Epidermal melanocyte (primary cell): ENCODE measurements around the gene PRSS38.

Experiments used
- DNase-seq: peaks from one replicate; pipeline ENCODE4 v3.0.0; 2011; ENCODE audit warnings: low spot score; ENCODE audit not compliant: insufficient read length

The PRSS38 gene

GRCh38 chr1:227815468-227816409, at the start of gene PRSS38:
Gene PRSS38 (plus strand): TSS chr1:227815675. CDS start chr1:227815717, 42 bp downstream.
- DNase-seq, result no peak

DNA sequence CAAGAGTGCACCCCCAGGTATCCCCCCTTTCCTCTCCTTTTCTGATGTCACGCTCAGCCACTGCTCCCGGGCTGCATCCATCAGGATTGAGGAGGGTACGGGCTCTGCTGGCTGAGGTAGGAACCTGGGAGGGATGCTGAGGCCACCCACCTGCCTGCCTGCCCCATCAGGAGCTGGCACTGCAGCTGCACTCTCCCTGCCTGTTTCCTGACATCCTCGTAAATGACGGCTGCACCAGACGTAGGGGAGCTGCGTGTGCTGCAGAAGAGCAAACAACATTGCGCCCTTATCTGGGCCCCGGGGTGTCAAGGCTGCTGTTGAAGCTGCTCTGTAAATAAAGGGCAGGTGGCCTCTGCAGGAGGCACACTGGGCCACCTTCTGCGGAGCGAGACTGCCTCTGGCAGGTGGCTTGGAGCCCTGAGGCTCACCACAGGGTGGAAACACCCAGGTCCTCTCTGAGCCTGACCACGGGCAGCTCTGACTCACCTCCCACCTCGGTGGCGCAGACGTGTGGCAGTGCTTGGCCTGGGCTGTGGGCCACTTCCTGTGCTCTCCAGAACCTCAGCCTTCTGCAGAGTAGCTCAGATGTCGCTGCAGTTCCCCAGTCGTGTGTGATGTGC, 49.4 kb upstream of the PRSS38 start:
- no peak for DNase-seq

DNA sequence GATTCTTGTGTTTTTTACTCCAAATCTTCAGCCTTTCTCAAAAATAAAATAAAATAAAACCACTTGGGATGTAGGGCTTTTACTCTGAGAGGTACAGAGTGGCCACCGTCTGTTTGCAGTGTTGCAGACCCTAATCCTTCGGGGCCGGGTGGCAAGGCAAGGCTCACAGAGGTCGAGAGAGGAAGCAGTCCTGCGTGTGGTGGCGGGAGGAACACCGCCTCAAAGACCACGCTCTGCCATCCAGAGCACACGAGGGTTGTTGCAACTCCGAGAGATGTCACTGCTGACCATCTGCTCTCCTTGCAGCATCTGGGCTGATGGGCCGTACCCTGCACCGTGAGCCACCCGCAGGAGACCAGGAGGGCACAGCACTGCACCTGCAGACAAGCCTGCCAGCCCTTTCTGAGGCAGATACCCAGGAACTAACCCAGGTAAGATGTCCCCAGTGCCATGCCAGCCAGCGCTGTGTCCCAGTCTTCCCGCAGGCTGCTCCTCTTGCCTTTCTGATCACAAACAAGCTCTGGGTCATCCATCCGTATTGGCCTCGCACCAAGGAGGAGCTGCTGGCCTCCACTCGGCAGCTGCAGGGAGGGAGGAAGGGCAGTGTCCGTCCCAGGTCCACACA, 48.7 kb upstream of the PRSS38 start:
- no peak for DNase-seq

- DNase-seq, result no peak
These were observed 47.9 kb upstream of the PRSS38 start for GRCh38 chr1:227767401-227768124.

DNA sequence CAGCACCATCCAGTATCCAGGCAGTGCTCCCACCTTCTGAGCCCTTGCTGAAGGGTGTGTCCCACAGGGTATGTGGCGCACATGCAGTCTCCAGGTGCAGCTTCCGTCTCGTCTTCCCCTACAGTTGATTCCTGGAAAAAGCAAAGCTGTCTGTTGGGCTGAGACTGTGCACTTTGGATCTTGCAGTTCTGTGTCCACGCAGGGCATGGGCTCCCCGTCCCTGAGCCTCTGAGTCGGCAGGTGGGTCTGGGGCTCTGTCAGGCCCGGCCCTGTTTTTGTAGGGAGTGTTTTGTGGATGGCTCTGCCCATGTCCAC, 47.4 kb upstream of the PRSS38 start:
- DNase-seq, result no peak

DNA sequence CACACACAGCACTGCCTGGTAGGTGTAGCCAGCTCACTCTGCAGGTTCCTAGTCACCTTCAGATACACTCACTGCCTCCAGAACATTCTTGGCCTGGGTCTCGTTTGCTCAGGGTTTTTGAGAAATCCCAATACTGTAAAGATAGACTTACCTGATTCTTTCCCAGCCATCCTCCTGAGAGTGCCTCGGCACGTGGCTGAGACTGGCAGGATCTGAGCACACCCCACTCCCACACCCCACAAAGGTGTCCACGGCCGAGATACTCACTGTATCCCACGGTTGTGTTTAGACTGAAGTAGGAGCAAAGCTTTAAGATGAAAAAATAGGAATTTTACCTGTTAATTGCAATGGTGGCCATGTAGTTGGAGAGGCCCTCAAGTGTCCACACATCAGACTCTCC, 46.8 kb upstream of the PRSS38 start:
- DNase-seq, result no peak

DNA sequence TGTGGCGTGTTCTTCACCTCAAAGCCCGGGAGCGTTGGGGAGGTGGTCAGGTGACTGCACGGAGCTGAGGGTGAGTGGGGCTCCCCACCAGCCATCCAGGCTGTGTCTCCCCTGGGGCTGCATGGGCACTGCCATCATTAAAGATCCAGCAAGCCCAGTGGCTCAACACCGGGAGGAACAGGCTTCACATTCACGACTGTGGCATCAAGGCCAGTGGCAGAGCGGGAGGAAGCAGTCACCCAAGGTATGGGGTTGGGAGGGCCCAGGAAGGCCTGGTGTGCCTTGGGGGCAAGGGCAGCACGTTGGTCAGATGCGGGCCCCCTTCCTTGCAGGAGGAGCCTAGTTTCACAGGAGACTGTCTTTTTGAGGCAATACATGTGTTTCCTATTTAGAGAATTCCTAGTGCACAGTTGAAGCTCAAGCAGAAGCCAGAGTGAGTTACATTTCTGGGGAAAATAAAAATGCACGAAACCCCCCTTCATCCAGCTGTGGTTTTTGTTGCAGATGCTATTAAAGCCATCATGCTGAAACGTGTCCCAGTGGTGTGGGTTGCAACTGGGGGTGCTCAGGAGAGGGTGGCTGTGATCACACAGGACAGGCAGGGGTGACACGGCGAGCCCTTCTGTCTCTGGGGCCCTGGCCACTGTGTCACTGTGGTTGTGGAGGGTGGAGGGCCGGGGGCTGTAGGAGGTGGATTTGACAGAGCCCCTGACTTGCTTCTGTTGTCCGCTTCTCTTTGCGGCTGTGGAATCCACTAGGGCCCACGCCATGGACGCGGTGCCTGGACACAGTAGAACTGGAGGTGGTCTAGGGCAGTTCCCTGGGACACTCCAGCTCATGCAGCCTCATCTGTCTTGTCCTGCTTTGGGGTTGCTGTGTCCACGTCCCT, 46.2 kb upstream of the PRSS38 start:
- peak; percentile 28 for DNase-seq

GRCh38 chr1:227769936-227770494, 45.5 kb upstream of the PRSS38 start:
- no peak for DNase-seq

DNA sequence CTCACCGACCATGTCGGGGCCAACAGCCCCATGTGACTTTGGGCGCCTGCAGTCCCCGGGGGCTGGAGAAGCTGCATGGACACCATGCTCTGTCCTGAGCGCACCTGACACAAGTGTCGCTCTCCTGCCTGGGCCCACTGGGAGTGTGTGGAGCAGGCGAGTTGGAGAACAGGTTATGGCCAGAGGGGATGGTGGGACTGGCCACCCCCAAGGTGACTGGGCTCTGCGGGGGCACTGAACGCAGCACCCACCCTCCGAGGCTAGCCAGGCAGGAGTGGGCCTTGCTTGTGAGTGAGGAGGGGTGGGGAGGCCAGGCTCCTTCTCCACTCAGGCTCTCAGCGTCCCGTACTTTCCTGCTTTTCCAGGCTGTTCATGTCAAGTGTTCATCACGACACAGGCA, 44.7 kb upstream of the PRSS38 start:
- no peak for DNase-seq

DNA sequence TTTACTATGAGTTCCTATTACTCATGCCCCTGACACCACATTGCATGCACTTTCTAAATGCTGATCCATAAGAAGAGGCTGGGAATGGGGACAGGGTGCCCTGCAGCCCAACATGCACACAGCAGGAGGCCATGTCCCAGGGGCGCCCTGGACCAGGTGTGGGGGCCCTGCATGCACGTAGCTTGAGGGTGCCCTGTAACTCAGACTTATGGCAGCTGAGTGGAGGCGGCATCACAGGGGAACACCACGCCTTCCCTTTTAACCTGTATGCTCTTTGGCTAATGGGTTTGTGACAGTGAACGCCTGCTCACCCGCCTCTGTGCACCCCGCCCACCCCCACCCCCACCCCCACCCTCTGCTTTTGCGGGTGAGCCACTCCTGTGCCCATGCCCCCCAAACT, 44.1 kb upstream of the PRSS38 start:
- DNase-seq, result no peak

GRCh38 chr1:227771771-227772170, 43.7 kb upstream of the PRSS38 start:
- no peak for DNase-seq

DNA sequence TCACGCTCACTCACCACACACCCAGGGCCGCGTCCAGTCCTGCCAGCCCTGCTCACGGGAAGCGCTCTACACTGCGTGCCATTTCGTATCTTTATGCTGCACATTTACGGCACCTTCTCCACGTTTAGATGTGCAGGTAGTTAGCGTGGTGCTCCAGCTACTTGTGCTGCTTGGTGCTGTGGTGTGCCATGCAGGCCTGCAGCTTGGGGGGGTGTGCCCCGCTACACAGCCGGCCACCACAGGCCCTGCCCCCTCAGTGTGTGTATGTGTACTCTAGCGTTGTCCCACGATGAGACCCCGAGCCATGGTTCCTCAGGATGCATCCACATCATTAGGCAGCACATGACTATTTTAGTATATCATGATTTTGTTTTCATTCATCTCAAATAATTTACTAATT, 41.9 kb upstream of the PRSS38 start:
- no peak for DNase-seq

DNA sequence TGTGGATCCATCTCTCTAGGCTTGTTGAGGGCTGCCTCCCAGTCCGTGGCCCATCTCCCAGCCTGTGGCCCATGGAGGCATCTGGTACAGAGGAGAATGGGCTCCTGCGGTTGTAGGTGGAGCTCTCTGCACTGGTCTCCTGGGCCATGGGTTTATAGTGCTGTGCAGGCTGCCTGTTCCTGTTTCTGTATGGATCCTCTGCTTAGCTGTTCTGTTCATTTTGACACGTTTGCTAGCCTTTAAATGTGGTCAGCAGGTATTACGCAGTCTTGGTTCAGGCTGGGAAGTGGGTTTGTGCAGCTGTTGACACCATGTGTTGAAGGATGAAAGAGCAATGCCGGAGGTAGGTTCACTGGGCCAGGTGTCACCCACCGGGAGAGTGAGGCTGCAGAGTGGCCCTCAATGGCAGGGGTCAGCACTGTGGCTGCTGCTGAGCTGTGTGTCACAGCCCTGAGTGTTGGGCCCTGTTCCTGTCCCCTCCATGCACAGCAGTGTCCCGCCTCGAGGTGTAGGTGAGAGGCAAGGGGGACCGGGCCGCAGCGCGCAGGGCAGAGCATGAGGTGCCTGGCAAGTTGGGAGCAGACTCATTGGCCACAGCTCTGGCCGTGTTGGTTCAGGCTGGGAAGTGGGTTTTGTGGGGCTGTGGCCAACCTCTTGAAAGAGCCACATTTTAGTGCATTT, 41.3 kb upstream of the PRSS38 start:
- no peak for DNase-seq

DNA sequence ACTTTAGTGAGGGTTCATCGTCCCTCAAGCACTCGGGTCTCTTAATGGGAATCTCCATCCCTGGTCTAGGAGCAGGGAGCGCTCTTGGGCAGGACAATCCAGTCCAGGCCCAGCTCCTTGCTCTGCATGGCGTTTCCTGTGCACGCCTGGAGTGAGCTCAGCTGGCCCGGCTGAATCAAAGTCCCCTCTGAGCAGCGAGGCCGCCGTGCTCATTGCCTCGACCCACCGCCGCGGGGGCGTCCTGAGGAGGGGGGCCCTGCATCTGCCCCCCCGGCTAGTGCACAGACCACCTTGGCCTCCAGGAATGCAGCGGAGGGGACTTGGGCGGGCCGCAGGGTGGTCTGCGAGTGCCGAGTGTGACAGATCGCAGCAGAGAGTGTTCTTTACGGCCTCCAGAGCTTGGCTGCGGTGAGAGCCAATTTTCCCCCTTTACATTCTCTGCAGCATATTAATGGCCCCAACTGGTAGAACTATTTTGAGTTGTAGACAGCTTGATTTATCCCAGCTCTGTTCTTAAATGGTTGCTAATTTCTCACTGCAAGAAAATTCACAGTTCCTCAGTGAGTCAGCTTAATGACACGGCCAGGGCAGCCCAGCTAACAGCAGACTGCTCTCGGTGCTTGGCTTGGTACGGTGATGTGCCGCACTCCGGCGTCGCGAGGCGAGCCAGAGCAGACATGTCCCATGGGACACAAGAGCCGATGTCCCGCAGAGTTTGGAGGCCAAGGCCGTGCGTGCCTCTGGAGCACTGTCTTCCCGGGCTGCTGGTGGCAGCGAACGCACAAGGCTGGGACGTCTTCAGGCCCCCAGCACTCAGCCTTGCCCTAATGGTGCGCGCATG, 40.4 kb upstream of the PRSS38 start:
- DNase-seq, result peak; percentile 26

DNA sequence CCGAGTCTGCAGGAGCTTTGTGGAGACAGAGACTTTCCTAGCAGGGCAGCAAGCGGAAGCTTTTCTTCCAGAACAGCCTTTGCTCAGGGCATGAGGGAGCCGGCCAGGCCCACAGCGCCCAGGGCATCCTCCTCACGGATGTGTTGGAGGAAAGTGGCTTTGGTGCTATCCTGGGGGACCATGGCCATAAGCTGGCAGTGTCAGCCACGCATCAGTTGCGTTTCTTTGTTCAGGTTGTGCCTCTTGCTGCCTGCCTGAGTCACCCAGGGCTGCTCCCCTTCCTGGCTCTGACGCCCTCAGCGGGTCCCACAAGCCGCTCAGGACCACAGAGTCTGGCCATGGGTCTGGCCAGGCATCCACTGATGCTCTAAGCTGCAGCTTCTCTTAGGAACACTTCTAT, 39.6 kb upstream of the PRSS38 start:
- no peak for DNase-seq

GRCh38 chr1:227776331-227776771, 39.1 kb upstream of the PRSS38 start:
- peak; percentile 79 for DNase-seq

- DNase-seq, result no peak
These were observed 38.3 kb upstream of the PRSS38 start for GRCh38 chr1:227777156-227777555.

GRCh38 chr1:227777646-227778045, 37.8 kb upstream of the PRSS38 start:
- no peak for DNase-seq

GRCh38 chr1:227778401-227778947, 37.0 kb upstream of the PRSS38 start:
- DNase-seq, result no peak
